GM23248 (cell line): ENCODE measurements around the gene GXYLT2.

ENCODE experiments used
- EZH2 ChIP-seq: fragments of 200-600 bp; sonication (generic); IDR thresholded peaks from 2 replicates; pipeline ENCODE4 v1.6.1; 2018; ENCODE audit warnings: antibody characterized with exemption, mild to moderate bottlenecking; ENCODE audit not compliant: insufficient read depth, poor library complexity, severe bottlenecking
- EZH2phosphoT487 ChIP-seq: fragments of 200-600 bp; sonication (generic); IDR thresholded peaks from 2 replicates; pipeline ENCODE4 v1.6.1; 2018; ENCODE audit warnings: antibody characterized with exemption, moderate library complexity, mild to moderate bottlenecking, low read depth; ENCODE audit not compliant: insufficient read depth

DNA sequence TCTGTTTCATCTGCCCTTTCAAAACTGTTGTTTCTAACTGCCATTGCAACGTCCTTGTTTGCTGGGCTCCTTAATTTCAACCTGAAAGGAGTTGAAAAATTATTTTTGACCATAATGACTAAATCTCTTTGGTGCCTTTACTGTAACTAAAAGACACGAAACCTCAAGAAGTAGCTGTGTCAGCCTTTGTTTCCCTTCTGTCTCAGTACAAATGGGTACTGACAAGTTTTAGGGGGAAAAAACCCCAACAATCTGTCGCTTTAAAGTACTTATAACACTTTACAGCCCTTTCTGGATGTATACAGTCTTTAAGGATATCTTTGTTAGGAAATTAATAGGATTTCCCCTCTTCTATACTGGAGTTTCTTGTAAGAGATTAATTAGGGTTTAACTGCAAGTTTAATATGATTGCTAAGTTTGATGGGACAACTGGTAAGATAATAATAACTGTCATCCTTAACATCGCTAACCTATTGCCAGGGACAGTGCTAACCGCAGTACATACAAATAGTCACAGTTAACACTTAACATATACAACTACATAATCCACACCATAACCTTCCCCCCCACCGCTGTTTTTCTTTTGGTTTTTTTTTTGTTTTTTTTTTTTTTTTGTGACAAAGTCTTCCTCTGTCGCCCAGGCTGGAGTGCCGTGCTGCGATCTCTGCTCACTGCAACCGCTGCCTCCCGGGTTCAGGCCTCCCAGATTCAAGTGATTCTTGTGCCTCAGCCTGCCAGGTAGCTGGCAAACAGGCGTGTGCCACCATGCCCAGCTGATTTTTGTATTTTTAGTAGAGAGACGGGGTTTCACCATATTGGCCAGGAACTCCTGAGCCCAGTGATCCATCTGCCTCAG lies 1.7 kb downstream of the GXYLT2 start:
- TF ChIP-seq EZH2 (no peak), EZH2phosphoT487 (no peak)
